HL-60/S4 (cell line): Measurements from ENCODE around the gene ORM2.

Source experiments
- in situ Hi-C: fragments of 300-500 bp; cut with MboI; formaldehyde crosslinking; loops from 2 replicates; pipeline ENCODE4 v1.14.3; 2022; ENCODE audit warnings: low sequenced_read_pairs

ORM2 gene

DNA sequence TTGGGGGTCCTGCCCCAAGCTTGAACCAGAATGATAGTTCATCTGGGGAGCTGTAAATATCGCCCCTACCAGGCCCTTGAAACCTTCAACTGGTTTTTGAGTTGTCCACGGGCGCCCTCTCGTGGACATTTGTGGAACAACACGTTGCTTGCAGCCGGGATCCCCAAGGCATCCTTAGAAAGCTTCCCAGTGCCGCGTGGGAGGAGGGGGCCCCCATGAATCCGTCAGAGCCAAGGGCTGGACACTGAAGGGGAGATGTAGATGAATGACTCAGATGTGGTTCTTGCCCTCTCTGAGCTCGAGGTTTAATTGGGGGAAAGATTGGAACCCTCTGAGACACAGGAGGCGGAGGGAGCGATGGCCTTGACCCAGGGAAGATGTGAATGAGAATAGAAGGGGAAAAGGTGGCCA lies 38.6 kb upstream of the ORM2 start:
- in situ Hi-C loops, result no loop called here

DNA sequence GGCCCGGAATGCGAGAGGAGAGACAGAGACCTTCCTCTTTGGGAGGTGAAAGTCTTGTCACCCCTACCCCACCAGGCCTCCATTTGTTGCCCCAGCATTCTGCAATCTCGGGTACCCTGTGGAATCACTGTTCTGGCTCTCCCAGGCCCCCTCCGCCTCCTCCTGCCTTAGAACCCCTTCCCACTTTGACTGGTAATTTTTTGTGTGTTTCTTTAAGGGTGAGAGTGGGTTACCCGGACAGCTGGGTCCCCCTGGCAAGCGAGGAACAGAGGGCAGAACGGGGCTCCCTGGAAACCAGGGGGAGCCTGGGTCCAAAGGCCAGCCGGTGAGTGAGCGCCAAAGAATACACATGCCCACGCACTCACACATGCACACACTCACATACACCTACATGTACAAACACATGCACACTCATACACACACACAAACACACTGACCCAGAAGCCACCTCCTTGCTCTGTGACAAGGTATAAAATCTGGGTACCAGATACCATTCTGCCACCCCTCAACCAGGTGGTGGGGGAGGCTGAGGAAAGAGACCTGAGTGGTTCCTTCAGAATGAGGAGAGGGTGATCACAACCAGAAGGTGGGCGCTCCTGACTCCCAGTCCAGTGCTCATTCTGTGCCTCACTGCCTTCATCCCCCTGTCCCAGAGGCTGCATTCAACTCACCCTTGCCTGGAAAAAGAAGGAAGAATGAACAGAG lies 37.6 kb upstream of the ORM2 start:
- in situ Hi-C loops, result no loop called here

DNA sequence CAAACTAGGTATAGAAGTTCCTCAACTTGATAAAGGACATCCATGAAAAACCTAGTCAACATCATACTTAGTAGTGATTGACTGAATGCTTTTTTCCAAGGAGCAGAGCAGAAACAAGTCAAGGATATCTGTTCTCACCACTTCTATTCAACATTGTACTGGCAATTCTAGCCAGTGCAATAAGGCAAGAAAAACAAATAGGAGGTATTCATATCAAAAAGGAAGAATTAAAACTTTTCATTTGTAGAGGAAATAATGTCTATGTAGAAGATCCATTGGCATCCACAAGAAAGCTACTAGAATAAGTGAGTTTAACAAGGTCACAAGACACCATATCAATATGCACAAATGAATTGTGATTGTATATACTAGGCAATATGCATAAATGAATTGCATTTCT lies 35.0 kb upstream of the ORM2 start:
- in situ Hi-C loops, result no loop called here

DNA sequence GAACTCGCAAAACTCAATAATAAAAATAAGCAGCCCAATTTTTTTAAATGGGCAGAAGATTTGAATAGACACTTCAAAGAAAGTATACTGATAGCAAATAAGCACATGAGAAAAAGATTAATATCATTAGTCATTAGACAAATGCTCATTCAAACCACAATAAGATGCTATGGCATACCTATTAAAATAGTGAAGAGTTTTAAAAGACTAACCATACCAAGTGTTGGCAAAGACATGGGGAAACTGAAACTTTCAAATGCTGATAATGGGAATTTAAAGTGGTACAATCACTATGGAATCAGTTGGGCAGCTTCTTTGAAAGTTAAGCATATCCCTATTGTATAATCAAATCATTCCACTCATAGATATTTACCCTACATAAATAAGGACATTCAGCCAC lies 33.3 kb upstream of the ORM2 start:
- in situ Hi-C loops, result no loop called here

DNA sequence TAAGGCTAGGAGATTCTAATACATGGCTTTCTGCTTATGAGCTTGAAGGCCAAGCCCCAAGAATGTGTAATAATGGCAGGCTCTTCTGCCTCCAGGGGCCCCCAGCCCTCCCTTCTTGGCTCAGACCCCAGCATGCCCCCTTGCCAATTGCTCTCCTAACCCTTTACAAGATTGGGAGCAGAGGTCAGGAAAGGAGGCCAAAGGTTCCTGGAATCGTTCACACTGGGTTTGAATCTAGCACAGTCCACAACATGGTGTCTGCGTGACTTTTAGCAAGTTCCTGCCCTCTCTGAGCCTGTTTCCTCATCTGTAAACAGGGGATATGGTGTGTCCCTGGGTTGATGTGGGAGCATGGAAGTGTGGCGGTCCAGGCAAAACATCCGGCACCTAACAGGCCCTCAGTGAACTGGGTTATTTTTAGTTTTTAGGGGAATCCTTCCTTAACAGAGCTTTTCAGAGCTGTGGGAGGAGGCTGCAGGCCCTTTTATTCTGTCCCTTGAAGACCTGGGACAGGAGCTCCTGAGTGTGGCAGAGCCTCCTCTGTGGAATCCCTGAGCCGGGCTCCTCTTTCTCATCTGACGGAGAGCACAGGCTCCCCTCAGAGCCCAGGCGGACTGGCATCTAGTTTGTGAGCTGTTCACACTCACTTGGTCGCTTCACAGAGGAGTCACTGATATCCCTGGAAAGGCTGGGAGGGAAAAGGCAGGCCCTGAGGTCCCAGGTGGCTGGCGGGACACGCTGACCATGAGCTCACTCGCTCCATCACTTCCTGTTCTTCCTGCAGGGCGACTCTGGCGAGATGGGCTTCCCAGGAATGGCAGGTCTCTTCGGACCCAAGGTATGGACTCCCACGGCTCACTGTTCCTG lies 30.1 kb upstream of the ORM2 start:
- in situ Hi-C loops, result no loop called here

DNA sequence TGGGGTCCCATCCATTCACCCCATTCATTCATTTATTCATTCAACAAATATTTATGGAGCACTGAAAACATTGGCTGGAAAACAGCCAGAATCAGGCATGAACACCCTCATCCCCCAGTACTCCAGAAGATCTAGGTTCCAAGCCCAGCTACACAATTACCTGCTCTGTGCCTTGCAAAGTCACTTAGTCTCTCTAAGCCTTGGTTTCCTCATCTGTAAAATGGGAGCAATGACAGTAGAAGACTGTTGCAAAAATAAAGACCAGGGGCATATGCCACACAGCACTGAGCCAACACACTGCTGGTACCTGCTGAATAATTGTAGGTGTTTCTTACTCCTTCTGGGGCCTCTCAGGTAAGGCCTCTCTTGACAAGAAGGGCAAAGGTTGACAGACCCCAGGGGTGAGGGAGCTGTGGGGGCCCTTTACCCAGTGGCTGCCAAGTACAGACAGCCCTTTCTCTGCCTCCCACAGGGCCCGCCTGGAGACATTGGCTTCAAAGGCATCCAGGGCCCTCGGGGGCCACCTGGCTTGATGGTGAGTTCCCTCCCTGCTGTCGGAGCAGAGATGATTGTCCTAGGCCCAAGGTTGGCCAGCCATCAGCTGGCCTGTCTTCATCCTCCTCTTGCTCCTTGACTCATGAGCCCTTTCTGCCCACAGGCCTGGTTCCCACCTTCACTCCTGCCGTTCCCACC lies 29.4 kb upstream of the ORM2 start:
- in situ Hi-C loops, result no loop called here

DNA sequence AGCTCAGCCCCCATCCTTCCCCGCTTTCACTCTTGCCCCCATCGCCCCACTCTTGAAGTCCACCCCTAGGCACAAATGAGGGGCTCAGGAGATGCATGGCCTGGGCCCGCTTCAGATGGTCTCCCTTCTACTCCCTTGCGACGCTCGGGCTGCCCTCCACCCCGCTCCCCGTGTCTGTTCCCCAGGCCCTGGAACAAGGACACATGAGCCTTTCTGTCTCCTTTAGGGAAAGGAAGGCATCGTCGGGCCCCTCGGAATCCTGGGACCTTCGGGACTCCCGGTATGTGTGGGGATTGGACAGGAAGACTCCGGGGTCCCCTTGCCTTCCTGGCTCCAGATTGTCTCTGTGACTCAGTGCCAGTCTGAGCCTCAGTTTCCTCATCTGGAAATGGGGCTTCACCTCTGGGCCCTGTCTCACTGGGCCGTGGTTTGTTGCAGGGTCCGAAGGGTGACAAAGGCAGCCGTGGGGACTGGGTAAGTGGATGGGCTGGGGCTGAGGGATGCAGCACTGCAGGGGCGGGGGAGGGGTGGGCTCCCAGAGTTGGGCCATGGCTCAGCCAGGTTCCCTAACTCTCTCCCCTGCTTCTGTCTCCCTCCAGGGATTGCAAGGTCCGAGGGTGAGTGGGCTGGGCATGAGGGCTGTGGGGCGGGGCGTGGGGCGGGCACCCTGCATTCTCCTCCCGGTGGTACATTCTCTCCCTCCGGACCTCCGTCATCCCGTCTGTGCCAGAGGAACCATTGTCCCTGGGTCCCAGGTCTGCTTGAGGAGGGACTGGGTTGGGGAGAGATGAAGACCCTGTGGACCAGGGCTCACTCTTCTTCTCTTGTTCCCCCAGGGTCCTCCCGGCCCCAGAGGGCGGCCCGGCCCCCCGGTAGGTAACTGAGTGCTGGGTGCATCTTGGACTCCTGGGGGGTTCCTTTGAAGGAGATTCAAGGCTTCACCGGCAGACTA lies 28.5 kb upstream of the ORM2 start:
- in situ Hi-C loops, result no loop called here

- in situ Hi-C loops, result no loop called here
Observed at GRCh38 chr9:114301798-114302565, 27.7 kb upstream of the ORM2 start.

- in situ Hi-C loops, result no loop called here
Observed at GRCh38 chr9:114302727-114303126, 26.9 kb upstream of the ORM2 start.

DNA sequence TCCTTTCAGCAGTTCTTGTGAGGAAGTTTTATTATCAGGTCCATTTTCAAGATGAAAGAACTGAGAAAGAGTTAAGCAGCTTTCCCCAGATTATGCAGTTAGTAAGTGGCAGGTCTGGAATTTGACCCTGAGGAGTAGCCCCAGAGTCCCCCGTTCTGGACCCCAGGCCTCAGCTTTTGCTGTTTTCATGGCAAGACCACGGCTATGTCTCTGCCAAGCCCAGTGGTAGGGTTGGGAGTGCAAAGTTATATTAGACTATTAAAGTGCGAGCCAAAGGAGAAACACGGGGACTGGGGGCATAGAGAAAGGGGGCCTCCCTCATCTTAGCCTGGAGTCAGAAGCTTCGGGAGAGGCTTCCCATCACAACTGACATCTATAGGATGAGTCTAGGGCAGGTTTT lies 26.1 kb upstream of the ORM2 start:
- in situ Hi-C loops, result no loop called here

DNA sequence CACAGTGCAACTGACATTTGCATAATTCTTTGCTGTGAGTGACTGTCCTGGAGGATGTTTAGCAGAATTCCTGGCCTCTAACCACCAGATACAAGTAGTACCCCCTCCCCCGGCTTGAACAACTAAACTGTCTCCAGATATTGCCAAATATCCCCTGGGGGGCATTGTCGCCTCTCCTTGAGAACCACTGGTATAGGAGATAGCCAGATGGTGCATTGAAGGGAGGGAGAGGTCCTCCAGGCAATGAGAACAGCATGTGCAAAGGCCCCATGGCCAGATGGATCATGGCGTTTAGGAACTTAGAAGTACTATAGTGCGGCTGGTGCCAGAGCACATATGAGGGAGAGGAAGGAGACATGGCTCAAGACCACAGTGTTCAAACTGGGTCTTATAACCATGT lies 25.7 kb upstream of the ORM2 start:
- in situ Hi-C loops, result no loop called here

- in situ Hi-C loops, result no loop called here
Observed at GRCh38 chr9:114304416-114305188, 25.1 kb upstream of the ORM2 start.

DNA sequence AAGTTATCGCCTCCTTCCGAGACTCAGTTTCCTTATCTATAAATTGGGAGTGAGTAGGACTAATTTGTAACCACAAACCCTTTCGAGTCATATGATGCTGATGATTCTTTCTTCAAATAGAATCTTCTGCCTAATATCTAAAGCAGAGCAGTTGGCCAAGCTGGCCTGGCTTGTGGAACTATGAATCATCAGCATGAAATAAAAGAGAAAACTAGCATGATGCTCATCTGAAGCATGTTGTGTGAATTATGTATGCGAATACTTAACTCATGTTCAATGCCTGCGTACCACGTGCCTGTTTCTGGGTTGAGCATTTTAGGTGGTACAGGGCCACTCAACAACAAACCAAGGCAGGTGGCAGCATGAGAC lies 21.8 kb upstream of the ORM2 start:
- in situ Hi-C loops, result no loop called here

GRCh38 chr9:114308361-114308950 lies 21.2 kb upstream of the ORM2 start:
- in situ Hi-C loops, result no loop called here

DNA sequence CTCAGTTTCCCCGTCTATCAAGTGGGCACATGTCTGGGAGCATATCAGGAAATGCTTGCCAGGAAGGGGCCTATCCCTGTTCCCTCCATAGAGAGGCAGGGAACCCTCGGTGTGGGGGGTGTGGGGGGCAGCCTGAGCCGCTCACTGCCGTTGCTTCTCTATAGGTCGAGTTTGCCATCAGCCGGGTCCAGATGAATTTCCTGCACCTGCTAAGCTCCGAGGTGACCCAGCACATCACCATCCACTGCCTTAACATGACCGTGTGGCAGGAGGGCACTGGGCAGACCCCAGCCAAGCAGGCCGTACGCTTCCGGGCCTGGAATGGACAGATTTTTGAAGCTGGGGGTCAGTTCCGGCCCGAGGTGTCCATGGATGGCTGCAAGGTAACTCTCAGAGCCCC lies 20.6 kb upstream of the ORM2 start:
- in situ Hi-C loops, result no loop called here

DNA sequence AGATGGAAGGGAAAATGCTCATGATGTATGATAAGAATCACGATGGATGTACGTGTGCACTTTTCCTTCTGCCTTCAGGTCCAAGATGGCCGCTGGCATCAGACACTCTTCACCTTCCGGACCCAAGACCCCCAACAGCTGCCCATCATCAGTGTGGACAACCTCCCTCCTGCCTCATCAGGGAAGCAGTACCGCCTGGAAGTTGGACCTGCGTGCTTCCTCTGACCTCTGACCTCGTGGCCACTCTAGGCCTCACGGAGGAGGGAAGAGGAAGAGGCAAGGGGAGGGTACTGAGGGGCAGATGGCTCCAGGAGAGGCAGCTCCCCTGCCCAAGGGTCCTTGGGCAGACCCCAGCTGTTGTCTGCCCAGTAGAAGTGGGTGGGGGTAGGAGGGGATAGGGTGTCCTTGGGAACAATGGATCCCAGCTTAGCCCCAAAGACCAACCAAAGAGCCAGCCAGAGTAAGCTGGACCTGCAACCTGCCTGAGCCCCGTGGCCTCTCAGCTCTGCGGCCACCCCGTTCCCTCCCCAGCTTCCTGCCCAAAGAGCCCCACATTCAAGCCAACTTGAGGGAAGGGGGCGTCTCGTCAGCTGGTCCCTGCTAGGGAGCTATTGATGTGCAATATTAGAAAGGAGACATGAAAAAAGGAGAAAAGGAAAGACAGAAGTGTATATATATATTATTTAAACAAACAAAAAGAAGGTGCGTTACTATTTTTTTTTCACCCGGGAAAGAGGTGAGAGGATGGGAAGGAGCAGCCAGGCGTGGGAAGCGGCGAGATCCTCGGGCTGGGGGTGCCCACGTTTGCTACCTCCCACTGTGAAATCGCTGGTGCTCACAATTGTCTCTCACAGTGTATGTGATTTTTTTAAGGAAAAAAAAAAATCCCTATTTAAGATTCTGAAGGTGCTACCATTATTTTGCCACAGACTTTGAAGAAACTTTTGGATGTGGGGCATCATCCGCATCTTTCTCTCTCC lies 18.9 kb upstream of the ORM2 start:
- in situ Hi-C loops, result no loop called here

DNA sequence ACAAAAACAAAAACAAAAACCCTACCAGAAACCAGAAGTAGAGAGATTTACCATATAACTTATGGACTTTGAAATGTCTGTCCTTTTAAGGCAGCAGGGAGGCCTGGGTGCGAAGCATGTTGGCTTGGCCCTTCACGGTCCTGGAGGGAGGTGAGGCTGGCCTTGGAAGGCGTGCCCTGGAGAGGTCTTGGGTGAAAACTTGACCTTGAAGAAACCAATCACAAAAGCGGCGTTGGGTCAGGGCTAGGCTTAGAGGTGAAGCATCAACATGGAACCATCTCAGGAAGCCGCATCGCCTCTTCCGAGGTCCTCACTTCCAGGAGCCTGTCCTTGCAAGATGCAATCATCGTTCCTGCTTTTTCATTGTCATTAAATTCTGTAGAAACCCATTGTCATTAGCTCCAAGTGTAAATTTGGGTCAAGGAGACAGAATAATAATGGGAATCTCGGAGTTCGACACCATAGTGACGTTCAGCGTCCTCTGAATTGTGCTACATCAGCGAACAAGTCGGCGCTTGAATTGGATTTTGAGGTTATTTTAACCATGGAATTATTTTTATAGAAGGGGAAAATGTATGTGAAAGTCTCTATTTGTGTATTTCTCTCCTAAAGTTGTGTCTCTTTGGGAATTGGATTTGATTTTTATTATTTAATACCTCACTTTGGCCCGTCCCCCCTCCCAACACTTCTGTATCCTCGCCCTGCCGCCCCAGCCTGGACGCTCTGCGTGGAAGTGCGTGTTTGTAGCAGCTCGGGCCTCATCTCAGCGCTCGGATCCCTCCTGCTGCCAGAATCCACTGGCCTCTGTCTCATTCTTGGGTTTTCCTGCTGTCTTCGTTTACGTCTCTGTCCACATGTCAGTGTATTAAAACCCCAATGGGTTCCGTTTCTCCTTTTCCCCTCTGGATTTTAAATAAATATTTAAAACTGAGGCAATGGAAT lies 17.8 kb upstream of the ORM2 start:
- in situ Hi-C loops, result no loop called here
